WTC11 (cell line): ENCODE results near the gene SLC26A8.

Source experiments
- ATF1 ChIP-seq: sonication (generic); formaldehyde crosslinking; IDR thresholded peaks from 2 replicates; pipeline ENCODE4 v1.8.1; 2023; ENCODE audit warnings: mild to moderate bottlenecking, moderate library complexity, missing genetic modification reagents
- CTCF ChIP-seq: fragments of 200-600 bp; IDR thresholded peaks from 2 replicates; pipeline ENCODE4 v1.8.0; 2022; ENCODE audit warnings: antibody characterized with exemption
- E2F1 ChIP-seq: sonication (generic); formaldehyde crosslinking; IDR thresholded peaks from 2 replicates; pipeline ENCODE4 v1.8.0; 2022; ENCODE audit warnings: mild to moderate bottlenecking, missing genetic modification reagents
- FOXJ3 ChIP-seq: sonication (generic); formaldehyde crosslinking; IDR thresholded peaks from 2 replicates; pipeline ENCODE4 v1.9.0; 2021; ENCODE audit warnings: missing genetic modification reagents, mild to moderate bottlenecking, borderline replicate concordance
- FOXP1 ChIP-seq: sonication (generic); formaldehyde crosslinking; IDR thresholded peaks from 2 replicates; pipeline ENCODE4 v1.8.0; 2022; ENCODE audit warnings: missing genetic modification reagents, mild to moderate bottlenecking, moderate library complexity, borderline replicate concordance
- MLX ChIP-seq: sonication (generic); formaldehyde crosslinking; IDR thresholded peaks from 2 replicates; pipeline ENCODE4 v1.8.1; 2023; ENCODE audit warnings: mild to moderate bottlenecking, missing genetic modification reagents, moderate library complexity
- ZNF138 ChIP-seq: sonication (generic); formaldehyde crosslinking; conservative IDR thresholded peaks from 2 replicates; pipeline ENCODE4 v1.8.1; 2022; ENCODE audit warnings: mild to moderate bottlenecking, moderate library complexity, missing genetic modification reagents
- TF ChIP-seq, protein P1 (sequence below): sonication (generic); formaldehyde crosslinking; IDR thresholded peaks from 2 replicates; pipeline ENCODE4 v1.8.0; 2022; ENCODE audit warnings: mild to moderate bottlenecking, missing genetic modification reagents

GRCh38 chr6:35933844-35934243, 90.6 kb downstream of the SLC26A8 start:
- TF ChIP-seq CTCF (no peak), ATF1 (no peak), FOXP1 (no peak), MLX (CRISPR knock-in tag) (no peak), FOXJ3 (CRISPR knock-in tag) (no peak), ZNF138 (CRISPR knock-in tag) (no peak), E2F1 (CRISPR knock-in tag) (no peak)
- TF ChIP-seq, protein P1, sequence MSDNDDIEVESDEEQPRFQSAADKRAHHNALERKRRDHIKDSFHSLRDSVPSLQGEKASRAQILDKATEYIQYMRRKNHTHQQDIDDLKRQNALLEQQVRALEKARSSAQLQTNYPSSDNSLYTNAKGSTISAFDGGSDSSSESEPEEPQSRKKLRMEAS (CRISPR knock-in tag), result no peak
